Ovary (tissue), 3 donors: ENCODE measurements around the gene CENPV.

ENCODE experiments used
- CTCF ChIP-seq, 3 donors: fragments of 450-650 bp in 2 of 3; fragments of 200-600 bp in 1 of 3; IDR thresholded peaks; one replicate each; pipeline versions ENCODE4 v1.5.1 to v1.8.0; 2016 to 2022; ENCODE audit warnings: antibody characterized with exemption in 3 of 3, mild to moderate bottlenecking in 1 of 3
- EP300 ChIP-seq: sonication (generic); formaldehyde crosslinking; IDR thresholded peaks from one replicate; pipeline ENCODE4 v1.6.1; 2017; ENCODE audit warnings: antibody characterized with exemption
- donor health status: DM: no; HTN: no; CAD: no.

- TF ChIP-seq CTCF (IDR thresholded peaks at IDR 0.05) (no peak), EP300 (no peak)
These were observed 6.5 kb downstream of the CENPV start for GRCh38 chr17:16346721-16347271.
